HTR-8/SVneo (cell line): ENCODE measurements around the gene UTP3.
A peak's percentile ranks its signal among the peaks of the same experiment; 100 is the strongest.
"Not testable (repeated sequence)": the region's sequence is repeated elsewhere in the genome, so short reads cannot be mapped to it uniquely, and the experiment has no call there.

Experiments used
- DNase-seq: peaks from one replicate; pipeline ENCODE4 v3.0.0; 2011; ENCODE audit warnings: low spot score, mixed read lengths; ENCODE audit not compliant: insufficient read length
- FAIRE-seq: peaks from 2 replicates; lab custom pipeline; 2011; peaks lifted over from hg19 to GRCh38; lab: Jason Lieb, UNC

Gene UTP3

DNA sequence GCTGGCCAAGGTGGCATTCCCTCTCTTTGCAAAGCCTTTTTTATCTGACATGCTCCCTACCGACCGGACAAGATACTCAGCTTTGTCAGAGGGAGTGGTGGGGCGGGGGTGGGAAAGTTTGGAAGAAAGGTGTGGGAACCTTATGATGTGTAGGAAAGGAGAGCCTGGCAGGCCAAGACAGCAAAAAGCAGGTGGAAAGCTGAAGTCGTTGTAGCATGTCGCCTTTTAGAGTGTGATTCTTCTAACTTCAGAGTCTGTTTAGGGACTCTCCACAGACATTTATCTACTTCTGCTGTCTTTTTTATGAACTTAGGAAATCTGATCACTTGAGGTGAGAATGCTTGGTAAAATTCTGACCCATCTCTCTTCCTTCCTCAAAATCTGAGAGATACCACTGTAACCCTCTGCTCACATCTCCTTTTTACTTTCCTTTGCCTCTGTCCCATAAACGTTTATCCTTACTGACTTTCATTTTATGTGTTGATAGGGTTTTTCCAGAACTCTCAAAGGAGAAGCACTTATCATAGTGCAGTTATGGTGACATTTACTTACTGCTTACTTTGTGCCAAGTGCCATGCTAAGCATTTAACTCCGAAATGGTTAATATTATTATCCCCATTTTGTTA is 25.2 kb downstream of the UTP3 start:
- DNase-seq (no peak), FAIRE-seq (no peak)

DNA sequence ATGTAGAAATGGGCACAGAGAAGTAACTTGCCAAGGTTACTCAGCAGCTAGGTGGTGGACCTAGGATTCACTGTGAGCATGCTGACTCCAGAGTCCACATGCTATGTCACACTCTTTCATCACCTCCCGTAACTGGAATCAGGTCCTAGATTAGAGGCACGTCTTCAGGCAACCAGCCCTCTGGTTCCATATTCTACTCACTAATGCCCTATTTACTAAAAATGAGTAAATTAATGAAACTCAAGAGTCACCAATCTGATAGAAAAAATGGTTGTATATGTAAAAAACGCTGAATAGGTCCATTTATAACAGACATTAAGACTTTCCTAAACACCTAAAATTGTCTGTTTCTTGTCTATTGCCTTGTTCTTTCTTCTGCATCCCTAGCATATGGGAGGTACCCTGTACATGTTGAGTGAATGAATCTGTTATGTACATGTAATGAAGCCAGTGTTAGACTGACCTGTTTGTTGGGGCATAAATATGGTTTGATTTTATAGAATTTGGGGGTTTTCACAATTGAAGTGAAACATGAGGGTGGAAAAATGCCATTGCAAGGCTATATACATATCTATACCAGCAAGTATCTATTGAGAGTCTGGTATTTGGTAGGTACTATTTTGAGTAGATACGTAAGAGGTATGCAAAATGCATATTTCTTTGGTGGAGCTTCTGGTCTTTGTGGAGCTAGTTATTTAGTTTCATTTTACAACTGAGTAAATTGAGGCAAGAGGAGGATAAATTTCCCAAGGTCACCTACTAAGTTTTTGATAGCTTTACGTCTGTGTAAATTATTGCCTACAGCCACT is 26.0 kb downstream of the UTP3 start:
- DNase-seq (no peak), FAIRE-seq (no peak)

DNA sequence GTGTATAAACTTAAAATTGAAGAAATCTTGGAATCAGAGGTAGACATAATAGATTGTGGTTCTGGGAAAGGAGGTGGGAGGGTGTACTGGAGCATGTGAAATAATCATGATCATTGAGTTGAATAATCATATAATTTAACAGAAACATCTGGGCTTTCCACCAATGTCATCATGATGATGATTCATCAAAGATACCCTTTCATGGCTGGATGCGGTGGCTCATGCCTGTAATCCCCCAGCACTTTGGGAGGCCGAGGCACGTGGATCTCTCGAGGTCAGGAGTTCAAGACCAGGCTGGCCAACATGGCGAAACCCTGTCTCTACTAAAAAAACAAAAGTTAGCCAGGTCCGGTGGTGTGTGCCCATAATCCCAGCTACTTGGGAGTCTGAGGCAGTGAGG is 26.8 kb downstream of the UTP3 start:
- FAIRE-seq, result no peak
- no peak for DNase-seq

DNA sequence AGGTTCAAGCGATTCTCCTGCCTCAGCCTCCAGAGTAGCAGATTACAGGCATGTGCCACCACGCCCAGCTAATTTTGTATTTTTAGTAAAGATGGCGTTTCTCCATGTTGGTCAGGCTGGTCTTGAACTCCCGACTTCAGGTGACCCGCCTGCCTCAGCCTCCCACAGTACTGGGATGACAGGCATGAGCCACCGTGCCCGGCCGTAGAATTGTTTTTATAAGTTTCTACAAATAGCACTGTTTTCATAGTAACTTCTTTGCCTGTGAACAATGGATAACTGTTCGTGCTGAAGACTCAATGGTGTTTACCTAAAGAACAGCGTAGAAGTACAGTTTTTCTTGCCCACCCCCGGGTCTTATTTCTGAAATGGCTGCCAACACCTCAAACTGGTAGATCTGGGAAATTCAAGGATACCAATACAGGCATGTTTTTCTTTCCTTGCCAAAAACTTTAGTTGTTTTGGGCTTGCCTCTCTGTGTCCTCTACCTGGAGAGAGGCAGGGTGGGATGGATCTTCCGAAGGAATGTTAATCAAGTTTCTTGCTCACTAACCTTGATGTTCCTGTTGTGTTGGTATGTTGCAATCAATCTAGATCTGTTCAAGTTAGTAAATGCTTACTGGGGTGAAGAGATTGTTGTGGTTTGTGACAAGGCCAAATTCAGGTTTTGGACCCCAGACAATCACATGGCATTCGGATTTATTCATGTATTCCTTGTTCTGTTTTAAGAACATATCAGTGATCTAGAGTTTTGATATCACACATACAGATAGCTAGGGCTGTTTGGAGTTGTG is 30.7 kb downstream of the UTP3 start:
- DNase-seq (no peak), FAIRE-seq (no peak)

DNA sequence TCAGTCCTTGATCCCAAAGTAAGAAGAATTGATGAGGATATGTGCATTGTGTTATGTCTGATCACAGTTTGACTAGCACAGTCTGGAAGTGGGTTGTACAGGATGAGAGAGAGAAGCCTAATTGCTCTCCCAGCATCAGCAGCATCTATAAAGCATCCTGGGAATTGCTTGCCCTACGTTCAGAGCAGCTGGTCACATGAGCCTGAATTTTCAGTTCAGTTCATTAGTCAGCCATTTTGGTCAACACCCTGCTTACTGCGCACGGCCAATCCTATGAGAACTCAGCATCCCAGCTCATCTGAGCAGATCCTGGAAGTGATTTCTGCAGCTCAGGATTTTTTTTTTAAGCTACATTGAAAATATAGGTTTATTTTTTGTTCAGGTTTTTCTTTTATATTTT is 33.4 kb downstream of the UTP3 start, which contains the start of gene RUFY3:
Gene RUFY3, plus strand, starts transcription at position 218 of the 400 bp plus-strand sequence. CDS start 610 bp downstream, outside the sequence.
- FAIRE-seq (peak; percentile 68), DNase-seq (peak; percentile 48)

DNA sequence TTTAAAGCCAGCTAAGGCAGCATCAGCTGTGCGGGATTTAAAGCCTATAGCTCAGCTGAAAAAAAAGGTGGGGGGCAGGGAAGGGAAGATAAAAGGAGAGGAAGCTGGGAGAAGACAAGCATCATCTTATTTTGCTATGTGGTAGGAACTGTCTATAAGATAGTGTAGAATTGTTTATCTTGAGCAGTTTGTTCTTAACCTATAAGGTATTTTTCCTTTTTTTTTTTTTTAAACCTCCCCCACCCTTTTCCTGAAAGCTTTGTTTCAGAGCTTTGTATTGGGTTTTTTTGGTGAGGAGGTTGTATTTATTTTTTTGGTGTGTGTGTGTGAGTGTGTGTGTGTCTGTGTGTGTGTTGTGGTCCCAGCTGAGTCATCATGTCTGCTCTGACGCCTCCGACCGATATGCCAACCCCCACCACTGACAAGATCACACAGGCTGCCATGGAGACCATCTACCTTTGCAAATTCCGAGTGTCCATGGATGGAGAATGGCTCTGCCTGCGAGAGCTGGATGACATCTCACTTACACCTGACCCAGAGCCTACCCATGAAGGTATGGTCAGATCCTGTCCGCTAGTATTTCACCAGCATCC is 34.0 kb downstream of the UTP3 start:
- FAIRE-seq (peak; percentile 67), DNase-seq (no peak)

DNA sequence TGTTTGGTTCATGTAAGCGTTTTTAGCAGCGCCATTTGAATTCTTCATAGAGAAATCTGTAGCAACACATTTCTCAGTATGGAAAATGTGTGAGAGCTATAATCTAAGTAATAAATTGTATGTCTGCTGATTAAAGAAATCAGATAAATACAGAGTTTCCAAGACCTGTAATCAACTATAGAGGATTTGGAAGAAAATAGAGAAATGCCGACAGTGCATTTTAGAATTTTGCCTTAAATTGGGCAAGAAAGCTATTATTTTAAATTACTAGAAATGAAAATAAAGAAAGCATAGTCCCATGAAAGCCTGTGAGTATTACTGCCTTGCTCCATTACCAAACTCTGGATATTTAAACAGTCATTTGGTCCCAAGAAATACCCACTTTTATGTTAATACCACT is 36.1 kb downstream of the UTP3 start:
- no peak for DNase-seq
- FAIRE-seq, result no peak

DNA sequence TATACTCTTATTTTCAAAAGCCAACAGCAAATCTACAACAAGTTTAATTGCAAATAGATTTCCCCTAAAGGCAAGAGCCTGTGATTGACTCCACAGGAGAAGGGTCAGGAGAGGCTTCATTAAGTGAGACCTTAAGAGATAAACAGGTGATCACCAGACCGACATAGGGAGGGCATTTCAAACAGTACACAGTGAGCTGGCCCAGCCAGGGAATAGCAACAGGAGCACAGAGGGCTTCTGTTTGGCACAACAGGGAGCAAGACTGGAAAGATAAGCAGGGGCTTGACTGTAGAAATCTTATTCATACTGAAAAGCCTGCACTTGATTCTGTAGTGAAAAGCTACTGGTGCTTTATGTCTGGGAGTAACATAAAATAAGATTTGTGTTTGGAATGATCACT is 37.3 kb downstream of the UTP3 start:
- no peak for FAIRE-seq
- DNase-seq, result no peak

DNA sequence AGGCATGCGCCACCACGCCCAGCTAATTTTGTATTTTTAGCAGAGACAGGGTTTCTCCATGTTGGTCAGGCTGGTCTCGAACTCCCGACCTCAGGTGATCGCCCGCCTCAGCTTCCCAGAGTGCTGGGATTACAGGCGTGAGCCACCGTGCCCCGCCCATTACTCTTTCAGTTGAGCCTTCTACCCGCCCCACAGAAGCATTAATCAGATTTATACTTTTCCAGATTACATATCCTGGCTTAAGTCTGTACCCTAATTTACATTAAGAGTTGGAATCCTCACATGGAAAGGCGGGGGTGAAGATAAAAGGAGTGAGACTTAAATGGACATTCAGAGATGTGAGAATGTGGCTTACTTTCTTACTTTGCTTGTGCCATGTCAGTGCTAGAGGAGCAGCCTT is 38.2 kb downstream of the UTP3 start:
- DNase-seq, FAIRE-seq: not testable (repeated sequence)

DNA sequence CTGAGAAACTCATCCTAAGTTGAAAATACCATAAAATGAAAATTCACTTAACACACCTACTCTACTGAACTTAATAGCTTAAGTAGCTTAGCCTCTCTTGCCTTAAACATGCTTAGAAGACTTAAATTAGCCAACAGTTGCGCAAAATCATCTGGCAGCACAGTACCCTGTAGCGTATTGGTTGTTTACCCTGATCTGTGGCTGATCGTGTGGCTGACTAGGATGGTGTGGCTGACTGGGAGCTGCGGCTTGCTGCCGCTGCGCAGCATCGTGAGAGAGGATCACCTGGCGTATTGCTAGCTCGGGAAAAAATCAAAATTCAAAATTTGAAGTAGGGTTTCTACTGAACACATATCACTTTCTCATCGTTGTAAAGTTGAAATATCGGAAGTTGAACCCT is 39.8 kb downstream of the UTP3 start:
- no peak for FAIRE-seq
- DNase-seq, result no peak

DNA sequence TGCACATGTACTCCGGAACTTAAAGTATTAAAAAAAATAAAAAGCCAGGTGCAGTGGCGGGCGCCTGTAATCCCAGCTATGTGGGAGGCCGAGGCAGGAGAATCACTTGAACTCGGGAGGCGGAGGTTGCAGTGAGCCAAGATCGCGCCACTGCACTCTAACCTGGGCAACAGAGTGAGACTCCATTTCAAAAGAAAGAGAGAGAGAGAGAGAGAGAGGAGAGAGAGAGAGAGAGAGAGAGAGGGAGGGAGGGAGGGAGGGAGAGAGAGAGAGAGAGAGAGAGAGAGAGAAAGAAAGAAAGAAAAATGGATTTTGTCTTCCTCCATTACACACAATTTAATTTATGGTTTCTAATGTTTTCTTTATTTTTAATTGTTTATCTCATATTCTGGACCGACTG is 44.5 kb downstream of the UTP3 start:
- FAIRE-seq, DNase-seq: not testable (repeated sequence)

DNA sequence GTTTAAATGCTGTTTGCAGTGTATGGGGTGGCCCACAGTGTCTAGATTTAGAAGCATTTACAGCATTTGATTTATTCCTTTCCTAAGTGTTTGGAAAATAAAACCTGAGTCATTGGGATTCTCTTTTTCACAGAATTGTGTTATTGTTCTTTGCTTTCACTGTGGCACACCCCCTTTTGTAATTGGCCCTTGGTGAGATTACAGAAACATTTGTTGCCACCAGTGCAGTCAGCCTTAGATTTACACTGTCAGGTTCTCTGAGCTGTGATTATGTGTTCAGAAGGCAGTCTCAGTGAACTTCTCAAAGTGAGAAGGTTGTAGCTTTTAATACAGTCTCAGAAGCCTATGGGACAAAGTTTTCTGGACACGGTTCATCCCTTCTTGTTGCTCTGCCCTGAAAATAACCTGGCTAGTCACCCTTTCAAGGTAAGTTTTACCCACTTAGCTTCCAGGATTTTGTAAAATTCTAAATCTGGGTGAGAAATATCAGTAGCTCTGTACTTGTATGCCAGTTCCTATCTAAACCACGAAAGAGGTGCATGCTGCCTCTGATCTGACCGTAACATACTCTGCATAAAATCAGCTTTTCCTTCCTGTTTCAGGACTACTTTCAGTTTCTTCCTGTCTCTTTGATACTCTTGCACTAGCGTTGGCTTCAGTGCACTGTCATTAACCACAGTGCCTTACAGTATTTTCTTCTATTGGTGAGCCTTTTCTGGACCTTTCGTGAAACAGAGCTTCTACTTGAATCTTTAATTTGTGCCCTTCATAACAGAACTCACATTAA is 46.0 kb downstream of the UTP3 start:
- DNase-seq (no peak), FAIRE-seq (no peak)

DNA sequence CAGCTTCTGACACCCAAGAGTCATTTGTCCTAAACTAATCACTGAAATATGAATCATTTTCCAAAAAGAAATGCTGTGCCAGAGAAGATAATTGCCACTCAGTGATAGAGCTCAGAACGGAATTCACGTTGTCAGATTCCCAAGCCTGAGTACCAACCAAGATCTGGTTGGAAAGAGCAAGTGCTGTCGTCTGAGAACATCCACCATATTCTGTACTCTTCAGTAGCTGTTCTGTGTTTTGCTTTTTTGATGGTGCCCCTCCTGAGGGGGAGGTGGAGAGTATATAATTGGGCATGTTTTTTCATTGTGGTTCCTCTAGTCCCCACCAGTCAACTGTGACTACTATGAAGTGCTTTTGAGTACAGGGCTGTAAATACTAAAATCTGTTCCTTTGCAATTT is 46.6 kb downstream of the UTP3 start:
- DNase-seq (no peak), FAIRE-seq (no peak)

DNA sequence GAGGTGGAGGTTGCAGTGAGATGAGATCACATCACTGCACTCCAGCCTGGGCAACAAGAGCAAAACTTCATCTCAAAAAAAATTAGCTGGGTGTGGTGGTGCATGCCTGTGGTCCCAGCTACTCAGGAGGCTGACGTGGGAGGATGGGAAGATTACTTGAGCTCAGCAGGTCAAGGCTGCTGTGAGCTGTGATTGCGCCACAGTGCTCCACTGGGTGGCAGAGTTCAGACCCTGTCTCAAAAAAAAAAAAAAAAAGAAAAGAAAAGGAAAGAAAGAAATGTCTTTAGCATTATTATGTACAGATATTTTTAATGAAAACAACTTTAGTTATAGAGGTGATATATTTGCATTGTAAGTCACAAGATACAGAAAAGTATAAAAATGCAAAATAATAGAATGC is 47.6 kb downstream of the UTP3 start:
- not testable (repeated sequence) for FAIRE-seq, DNase-seq

DNA sequence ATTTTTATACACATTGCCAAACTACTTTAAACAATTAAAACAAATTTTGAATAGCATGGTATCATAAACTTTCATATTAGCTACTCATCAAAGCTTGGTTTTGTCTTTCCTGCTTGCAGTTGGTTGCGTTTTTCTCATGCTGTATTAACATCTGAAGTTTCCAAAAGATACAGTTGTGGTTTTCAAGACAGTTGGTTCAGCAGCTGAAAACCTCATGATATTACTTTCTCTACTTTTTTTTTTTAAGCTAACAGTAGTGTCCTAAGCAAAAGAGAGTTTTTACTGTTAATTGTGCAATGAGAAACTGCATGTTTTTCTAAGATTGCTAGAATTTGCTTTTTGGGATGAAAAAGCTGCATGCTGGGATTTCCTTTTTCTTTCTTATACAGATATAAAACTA is 48.7 kb downstream of the UTP3 start:
- DNase-seq (no peak), FAIRE-seq (no peak)

DNA sequence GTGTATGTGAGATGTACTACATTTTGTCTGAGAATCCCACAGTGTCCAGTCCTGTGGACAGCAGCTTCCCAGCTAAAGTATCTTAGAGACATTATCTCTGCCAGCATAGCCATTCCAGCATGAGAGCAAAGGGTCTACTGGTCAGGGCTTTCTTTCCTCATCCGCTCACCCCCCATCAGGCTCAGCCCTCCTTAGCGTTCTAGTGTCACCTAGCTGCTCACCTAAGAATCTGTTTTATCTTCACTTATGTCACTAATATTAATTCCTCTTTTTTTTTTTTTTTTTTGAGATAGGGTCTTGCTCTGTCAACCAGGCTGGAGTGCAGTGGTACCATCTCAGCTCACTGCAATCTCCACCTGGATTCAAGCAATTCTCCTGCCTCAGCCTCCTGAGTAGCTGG is 49.1 kb downstream of the UTP3 start:
- DNase-seq, result no peak
- FAIRE-seq, result no peak

DNA sequence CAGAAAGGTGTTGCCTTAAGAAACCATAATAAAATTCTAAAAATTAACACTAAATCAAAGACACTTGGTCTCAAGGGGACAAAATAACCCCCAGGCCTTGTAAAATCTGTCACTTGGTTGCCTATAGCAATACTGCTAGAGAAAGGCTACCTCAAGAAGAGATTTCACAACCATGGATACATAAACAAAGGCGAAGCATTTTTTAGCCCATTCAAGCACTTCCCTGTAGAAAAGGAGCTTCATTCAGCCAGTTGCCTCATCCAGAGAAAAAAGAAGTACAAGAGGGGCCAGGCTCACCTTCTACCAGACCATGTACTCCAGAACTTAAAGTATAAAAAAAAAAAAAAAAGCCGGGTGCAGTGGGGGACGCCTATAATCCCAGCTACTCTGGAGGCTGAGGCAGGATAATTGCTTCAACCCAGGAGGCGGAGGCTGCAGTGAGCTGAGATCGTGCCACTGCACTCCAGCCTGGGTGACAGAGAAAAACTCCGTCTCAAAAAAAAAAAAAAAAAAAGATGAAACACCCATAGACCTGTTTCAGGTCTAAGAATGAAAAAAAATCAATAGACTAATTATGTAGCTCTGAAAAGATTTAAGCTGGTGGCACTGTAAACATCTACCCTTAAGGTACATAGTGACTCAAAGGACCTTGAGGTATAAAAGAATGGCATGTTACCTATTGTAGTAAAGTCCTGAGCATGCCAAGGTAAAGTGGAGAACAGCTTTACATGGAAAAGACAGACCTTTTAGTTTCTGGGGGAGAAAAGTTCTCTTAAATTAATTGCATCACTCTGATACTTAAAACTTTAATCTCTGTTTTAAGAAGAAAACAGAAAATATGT is 51.4 kb downstream of the UTP3 start:
- FAIRE-seq (no peak), DNase-seq (no peak)
